HG02973 (cell line): Measurements from ENCODE around the gene CYP11A1.

Experiments used
- ATAC-seq: cut with Tn5 transposase; IDR thresholded peaks from one replicate; pipeline ENCODE4 v1.9.1; 2021; ENCODE audit warnings: moderate library complexity; ENCODE audit not compliant: unreplicated experiment

Gene CYP11A1

DNA sequence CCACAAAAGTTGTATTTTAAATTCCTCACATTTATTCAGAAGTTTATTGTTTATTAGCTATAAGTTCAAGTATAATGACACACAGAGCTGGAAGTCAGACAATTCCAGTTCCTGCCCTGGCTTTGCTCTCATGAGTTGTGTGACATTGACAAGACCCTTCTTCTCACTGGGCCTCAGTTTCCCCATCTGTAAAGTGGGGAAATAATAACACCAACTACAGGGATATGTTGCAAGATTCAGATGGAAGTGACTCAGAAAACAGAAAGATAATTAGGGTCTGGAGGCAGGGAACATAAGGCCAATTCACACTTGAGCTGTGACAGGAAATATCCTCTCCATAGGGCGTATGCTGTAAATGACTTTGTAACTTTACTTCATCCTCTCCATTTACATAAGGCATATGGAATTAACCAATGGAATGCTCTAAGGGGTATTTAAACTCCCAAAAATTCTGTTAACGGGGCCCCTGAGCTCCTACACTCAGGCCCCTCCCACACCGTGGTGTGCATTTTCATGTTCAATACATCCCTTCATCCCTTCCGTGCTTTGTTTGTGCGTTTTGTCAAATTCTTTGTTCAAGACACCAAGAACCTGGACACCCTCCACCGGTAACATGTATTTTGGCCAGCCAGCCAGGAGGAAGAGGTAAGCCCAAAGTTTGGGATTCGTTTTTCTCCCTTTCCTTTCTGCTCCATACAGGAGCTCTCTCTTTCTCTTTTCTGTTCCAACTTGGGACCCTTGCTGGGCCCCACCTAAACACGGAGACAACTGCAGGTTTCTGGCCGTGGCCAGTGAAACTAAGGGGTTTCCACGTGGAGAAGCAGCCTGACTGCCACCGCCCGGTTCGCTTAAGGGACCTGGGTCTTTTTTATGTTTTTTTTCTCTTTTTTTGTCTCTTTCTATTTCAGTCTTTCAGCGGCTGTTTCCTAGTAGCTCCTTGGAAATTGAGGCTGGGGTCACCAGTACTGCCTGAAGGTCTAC lies 16.9 kb downstream of the CYP11A1 start:
- no peak for ATAC-seq

DNA sequence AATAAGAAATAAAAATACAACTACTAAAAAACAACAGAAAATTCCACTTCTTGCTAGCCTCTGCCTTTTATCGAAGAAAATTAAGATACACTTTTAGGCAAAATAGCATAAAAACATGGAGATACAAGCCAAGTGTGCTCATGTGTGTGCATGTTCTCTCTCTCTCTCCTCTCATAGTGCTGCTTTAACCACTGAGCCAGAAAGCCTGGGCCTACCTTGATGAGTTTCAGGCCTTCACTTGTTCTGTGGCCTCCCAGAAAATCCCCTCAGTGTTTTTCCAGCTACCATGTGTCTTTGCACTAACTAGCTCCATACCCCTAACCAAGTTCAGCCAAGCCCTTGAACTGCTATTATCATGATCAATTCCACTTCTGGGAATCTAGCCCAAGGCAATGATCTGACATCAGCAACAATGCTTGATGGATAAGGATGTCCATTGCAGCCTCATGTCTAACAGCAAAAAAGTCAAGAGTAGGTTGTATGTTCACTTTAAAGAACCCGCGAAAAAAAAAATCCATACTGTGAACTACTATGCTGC lies 18.1 kb downstream of the CYP11A1 start:
- ATAC-seq = no peak

DNA sequence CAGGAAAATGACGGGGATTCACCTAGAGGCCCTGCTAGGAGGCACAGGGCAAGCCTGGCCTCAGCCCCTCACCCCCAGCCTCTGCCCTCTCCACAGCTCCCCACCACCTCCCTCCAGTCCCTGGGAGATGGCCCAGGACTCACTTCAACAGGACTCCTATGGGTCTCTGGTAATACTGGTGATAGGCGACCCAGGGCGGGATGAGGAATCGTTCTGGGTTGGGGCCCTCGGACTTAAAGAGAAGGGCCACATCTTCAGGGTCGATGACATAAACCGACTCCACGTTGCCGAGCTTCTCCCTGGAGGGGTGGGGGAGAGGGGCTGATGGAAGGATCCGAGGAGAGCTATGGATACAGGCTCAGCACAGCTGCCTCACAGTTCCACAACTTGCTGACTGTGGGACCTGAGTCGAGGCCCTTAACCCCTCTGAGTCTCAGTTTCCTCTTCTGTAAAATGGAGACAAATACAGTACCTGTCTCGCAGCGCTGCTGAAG lies 19.6 kb downstream of the CYP11A1 start:
- no peak for ATAC-seq

DNA sequence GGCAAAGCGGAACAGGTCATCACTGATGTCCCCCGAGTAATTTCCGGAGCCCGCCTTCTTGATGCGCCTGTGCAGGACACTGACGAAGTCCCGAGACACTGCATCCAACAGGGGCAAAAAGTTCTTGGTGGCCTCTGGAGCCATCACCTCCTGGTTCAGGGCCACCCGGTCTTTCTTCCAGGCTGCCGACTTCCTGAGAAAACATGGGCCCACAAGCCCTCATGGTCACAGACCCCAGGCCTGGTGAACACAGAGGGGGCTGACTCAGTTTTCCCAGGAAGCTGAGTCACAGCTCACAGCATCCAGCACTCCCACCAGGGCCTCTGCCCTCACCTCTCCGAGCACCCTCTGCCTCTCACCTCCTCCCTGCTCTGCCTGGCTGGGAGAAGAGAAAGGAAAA lies 22.4 kb downstream of the CYP11A1 start:
- ATAC-seq = no peak

DNA sequence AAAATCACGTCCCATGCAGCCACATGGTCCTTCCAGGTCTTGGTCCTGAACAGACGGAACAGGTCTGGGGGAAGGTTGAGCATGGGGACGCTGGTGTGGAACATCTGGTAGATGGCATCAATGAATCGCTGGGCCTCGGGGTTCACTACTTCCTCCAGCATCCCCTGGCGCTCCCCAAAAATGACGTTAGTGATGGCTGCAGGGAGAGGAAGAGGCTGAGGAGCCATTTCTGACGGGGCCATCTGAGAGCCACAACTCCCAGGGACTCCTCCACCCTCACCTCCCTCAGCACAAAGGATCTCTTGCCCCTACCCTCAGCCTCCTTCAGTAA lies 23.7 kb downstream of the CYP11A1 start:
- ATAC-seq = no peak

DNA sequence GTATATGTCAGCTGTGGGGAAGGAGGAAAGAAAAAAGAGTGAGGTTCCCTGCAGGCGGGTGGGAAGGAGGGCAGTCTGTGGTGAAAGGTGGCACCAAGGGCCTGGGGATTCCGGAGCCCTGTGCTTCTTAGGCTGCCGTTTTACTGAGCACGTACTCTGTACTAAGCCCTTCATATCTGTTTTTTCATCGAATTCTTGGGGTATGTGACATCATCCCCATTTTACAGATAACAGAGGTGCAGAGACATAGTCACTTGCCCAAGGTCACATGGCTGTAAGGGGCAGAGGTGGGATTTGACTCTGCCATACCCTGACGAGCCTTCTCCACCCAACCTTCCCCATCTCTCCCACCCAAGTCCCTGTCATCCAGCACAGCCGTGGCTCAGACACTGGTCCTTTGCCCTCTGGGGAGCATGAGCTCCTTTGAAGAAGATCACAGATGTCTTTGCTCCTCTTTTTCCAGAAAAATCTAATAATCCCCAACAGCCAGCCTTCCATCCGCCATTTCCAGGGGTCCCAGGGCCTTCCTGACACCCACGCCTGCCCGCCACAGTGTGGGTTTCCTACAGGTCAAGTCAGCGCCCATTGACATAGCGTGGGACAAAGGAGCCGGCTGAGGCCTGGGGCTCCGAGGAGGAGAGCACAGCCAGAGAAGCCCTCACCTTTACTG lies 24.2 kb downstream of the CYP11A1 start:
- no peak for ATAC-seq

DNA sequence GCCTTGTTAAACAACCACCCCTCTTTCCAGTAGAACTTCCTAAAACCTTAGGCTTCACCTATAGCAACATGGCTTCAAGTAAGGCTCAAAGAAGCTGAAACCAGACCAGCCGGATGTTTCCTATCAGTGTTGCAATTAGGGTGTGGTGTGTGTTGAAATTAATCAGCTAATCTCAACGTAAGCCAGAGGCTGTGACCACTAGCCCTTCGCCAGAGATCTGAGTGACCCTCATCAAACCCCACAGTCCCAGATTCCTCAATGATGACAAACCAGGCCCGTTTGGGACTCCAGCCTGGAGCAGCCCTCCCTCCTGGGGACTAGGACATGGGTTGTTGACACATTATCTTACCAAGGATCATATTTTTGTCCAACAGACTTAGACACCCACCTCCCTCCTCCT lies 27.3 kb downstream of the CYP11A1 start:
- ATAC-seq = no peak

DNA sequence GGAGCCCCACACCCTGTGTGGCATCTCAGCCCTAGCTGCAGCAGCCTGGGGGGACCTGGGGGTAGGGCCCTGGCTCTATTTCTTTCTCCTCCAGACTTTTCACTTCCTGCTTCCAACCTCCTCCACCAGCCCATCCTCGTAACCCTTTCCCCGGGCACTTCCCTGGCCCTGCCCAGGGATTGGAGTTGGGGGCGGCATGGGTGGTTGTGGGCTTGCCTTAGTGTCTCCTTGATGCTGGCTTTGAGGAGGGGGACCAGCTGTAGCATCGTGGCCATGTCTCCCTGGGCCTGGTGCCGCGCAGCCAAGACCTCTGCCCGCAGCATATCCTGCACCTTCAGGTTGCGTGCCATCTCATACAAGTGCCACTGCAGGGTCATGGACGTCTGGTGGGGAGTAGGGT lies 28.1 kb downstream of the CYP11A1 start:
- ATAC-seq = no peak

DNA sequence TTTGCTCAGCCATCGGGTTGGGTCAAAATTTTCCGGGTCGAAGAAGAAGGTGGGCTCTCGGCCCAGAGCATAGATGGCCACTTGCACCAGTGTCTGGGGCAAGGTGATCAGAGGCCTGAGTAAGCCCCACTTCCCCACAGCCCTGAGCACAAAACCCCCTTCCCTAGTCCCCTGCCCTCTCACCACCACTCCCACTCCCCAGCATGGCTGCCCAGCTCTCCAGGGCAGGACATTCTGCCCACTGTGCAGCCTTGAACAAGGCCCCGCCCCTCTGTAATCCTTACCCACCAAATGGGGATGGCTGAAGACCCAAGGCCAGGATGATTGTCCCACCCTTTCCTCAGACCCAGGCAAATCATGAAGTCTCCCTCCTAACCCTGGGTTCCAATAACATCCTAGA lies 28.8 kb downstream of the CYP11A1 start:
- no peak for ATAC-seq

DNA sequence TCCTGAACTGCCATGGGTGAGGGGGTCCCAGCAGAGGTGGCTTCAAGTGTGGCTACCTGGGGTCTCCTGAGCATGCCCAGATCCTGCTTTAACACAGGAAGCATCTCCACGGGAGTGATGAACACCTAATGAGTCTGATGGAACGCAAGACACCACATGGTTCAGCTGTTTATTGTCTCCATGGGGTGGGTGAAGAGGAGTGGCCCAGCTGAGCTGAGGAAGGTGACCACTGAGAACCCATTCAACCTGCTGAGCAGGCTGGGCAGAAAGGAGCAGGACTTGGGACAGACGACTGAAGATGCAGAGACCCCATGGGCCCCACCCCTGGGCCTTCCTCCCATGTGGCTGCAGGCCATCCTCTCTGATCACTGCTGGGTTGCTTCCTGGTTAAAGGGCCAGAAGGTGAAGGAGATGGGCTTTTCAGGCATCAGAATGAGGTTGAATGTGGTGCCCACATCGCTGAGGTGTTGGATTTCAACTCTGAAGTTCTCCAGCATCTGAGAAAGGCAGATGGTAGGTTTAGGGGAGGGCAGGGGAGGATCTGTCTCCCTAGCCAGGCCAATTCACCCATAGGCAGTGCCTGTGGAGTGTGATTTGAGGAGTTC lies 29.7 kb downstream of the CYP11A1 start:
- no peak for ATAC-seq

DNA sequence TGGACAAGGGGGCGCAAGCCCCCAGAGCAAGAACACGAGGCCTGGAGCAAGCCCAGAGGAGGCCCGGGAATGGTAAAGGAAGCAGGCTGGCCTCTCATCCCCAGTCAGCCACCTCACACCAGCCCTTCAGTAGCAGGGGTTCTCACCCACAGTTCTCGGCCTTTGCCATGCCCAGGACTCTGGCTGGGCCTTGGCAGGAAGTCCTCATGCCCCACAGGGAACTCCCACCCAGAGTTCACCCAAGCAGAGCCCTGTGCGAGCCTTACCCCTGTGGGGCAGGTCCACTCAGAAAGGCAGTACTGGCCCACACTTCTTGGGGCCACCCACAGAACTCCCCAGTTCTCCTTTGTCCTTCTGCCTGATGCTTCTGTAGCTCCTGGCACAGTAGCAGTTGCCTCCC lies 30.3 kb downstream of the CYP11A1 start:
- ATAC-seq = no peak

DNA sequence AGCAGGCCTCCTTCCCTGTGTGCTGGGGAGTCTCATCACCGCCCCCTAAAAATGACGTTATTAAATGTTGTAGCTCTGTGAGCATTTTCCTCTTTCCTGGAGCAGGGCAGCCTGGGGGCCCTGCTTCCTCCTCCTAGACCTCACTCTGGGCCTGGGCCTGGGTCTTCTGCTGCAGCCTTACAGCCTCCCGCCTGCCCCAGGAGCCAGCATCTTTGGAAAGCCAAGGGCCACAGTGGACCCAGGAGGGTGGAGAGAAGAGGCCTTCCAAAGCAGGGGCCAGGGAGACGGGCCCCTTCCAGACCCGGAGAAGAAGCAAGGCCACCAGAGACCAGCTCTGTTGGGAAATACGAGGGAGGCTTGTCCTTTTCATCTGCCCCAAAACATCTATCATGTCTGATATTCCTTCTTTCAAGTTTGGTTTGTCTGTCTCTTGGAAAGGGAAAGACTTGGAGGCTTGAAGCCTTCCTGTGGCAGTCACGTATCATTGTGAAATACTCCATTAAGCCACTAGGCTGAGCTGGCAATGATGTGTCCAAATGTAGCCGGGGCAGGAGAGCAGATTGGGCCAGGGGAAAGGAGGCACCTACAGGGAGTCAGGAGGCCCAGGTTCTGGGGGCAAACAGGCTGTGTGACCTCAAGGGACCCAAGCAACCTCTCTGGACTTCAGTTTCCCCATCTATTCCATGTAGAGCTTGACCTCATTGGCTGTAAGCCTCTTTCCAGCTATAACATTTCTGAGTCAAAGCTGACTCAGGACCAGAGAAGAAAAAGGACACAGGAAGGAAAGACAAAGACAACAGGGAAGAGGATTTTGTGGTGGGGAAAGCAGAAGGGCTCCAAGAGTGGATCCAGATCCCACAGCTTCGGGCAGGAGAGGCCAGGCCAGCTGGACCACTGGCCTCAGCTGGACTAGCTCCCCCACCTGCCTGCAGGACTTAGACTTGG lies 31.1 kb downstream of the CYP11A1 start:
- no peak for ATAC-seq

DNA sequence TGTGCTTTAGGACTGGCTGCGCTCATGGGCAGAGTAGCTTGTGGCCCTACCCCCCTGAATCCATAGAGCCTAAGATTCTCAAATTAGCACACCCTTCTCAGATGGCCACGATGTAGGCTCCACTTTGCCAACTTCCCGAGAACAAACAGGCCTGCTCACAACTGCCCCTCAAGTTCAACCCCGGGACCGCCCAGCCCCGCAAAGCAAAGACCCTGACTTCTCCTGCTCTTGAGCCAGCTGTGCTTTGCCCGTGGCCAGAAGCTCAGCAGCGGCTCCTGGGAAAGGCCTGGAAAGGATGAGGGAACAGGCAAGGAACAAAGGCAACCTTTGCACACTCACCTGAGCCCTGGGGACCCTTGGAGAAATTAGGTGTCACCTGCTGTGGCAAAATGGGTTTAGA lies 32.0 kb downstream of the CYP11A1 start:
- no peak for ATAC-seq

DNA sequence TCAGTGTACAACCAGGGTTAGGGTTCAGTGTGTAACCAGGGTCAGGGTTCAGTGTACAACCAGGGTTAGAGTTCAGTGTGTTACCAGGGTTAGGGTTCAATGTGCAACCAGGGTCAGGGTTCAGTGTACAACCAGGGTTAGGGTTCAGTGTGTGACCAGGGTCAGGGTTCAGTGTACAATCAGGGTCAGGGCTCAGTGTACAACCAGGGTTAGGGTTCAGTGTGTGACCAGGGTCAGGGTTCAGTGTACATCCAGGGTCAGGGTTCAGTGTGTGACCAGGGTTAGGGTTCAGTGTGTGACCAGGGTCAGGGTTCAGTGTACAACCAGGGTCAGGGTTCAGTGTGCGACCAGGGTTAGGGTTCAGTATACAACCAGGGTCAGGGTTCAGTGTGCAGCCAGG lies 33.3 kb downstream of the CYP11A1 start:
- no peak for ATAC-seq

DNA sequence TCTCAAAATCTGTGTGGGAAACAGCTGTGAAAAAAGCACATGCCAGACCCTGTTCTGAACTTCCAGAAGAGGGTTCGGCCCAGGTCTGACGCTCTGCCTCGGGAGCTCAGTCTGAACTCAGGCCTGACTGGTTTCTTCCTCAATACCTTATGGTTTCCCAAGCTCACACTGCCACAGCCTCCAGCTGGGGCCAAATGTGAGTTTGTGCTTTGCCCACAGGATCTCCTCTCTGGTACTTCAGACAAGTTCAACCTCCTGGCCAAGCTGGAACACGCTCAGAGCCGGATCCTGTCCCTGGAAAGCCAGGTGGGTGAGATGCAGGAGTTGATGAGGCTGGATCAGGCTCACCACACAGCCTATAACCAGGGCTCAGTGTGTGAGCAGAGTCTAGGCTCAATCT lies 33.8 kb downstream of the CYP11A1 start:
- ATAC-seq = no peak

DNA sequence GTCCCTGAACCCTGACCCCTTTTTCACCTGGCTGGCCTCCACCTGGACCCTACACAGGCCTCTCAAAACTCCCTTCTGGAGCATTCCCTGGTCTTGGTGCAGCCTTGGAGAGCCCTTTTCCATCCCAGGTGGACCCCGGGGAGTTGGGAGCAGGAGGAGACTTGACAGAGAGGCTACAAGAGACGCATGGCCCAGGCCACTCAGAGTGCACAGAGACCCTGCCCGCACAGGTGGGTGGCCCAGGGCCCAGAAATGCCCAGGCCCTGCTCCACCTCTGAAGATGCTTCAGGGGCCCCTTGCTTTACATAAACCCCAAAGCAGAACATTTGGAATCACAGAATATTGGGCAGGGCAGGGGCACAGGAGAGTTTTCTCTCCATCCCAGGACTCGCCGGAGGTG lies 34.4 kb downstream of the CYP11A1 start:
- no peak for ATAC-seq

DNA sequence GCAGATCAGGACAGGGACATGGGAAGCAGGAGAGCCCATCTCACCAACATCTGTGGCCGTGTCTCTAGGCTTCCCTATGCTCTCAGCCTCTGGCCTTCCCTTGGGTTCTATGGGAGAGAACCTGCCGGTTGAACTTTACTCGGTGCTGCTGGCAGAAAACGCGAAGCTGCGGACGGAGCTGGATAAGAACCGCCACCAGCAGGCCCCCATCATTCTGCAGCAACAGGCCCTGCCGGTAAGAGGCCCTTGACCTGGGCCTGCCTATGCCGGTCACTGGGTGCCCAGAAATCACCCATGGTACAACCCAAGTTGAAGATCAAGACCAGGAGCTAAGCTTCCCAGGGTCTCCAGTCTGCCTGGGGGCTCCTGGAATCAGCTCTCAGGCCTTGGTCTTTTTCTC lies 34.8 kb downstream of the CYP11A1 start:
- no peak for ATAC-seq

DNA sequence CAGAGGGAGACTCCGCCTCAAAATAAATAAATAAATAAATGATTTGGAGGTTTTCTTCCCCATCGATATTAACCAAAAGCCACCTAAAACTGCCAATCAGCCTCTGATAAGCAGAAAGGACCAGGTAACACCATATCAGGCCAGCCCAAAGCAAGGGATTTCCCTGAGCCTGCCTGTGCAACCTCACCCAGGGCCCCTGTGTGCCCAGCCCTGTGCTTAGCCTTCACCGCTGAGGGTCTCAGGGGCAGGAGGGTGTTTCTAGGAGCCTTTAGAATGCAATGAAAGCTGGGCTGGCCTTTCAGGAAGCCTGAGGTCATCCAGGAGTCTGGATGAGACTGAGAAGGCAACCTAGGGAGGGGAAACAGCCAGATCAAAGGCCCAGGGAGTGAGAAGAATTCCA lies 35.4 kb downstream of the CYP11A1 start:
- no peak for ATAC-seq

DNA sequence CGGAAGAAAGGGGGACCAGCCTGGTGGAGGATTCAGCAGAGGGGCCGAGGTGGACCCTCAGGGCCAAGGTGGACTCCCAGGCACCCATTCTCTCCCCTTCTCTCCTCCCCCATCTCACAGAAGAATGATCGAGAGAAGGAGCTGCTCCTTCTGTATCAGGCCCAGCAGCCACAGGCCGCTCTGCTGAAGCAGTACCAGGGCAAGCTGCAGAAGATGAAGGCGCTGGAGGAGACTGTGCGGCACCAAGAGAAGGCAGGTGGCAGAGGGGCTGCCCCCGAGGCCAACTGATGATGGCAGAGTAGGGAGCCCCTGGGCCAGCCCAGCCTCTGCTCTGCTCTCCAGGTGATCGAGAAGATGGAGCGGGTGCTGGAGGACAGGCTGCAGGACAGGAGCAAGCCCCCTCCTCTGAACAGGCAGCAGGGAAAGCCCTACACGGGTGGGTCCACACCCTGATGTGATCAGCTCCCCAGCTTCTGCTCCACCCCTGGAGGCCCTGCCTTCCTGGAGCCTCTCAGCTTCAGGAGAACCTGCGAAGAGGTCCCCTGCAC lies 36.5 kb downstream of the CYP11A1 start:
- ATAC-seq = no peak

DNA sequence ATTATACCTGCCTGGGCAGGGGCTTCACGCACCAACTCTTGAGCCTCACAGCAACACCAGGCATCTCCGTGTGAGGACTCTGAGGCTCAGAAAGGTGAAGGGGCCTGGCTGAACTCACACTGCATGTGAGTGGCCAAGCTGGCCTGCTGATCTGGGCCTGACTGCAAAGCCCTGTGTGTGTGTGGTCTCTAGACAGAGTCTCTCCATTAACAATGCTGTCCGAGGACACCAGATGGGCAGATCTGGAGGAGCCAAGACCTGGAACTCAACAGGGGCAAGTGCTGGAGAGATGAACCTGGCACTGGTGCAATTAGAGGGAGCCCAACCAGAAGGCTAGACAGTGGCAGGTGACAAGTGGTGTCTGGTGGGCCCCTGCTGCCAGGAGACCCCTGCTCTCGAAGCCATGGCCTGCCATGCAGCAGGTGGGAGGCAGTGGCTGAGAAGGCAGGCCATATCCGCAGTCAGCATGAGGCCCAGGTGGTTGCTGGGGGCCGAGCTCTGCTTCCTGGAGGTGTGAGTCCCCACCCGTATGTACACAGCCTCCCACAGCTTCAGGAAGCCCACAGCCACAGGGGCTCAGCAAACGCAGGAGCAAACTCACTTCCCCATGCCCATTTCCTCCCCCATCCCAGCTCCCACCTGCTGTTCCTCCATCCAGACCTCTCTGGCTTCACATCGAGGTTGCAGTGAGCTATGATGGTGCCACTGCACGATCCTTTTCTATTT lies 39.0 kb downstream of the CYP11A1 start:
- no peak for ATAC-seq
